H1 (cell line): ENCODE data around the gene BAZ2B. TPM values are rescaled to one million over a fixed set of nuclear protein-coding genes. Genes with fewer than 3 reads are reported as not detected.
A peak's percentile ranks its signal among the peaks of the same experiment; 100 is the strongest.

Experiments used
- ATF3 ChIP-seq: IDR thresholded peaks from 2 replicates; pipeline ENCODE4 v1.6.1; 2011; ENCODE audit warnings: low read depth, mild to moderate bottlenecking, low read length; ENCODE audit not compliant: insufficient read depth
- CEBPB ChIP-seq: IDR thresholded peaks from 2 replicates; pipeline ENCODE4 v1.6.1; 2012; ENCODE audit warnings: low read depth, low read length
- CHD1 ChIP-seq: IDR thresholded peaks from 2 replicates; pipeline ENCODE4 v1.6.1; 2012; ENCODE audit warnings: low read depth, low read length, improper control_type of control experiment
- CREB1 ChIP-seq: IDR thresholded peaks from 2 replicates; pipeline ENCODE4 v1.6.1; 2012; ENCODE audit warnings: inconsistent platforms
- CTBP2 ChIP-seq: IDR thresholded peaks from 2 replicates; pipeline ENCODE4 v1.7.0; 2011; ENCODE audit warnings: borderline replicate concordance, mild to moderate bottlenecking, moderate library complexity, mixed read lengths, low read length; ENCODE audit not compliant: insufficient read depth, insufficient read length
- E2F6 ChIP-seq: IDR thresholded peaks from 2 replicates; pipeline ENCODE4 v1.6.1; 2012; ENCODE audit warnings: inconsistent platforms
- EZH2 ChIP-seq: fragments of 200-600 bp; sonication (generic); IDR thresholded peaks from 2 replicates; pipeline ENCODE4 v1.7.1; 2012; ENCODE audit warnings: low read depth, mild to moderate bottlenecking, moderate library complexity, low read length, inconsistent platforms; ENCODE audit not compliant: severe bottlenecking
- FOSL1 ChIP-seq: IDR thresholded peaks from 2 replicates; pipeline ENCODE4 v1.6.1; 2011; ENCODE audit warnings: mild to moderate bottlenecking, low read depth, low read length, moderate library complexity; ENCODE audit not compliant: insufficient read depth
- HDAC6 ChIP-seq: IDR thresholded peaks from one replicate; pipeline ENCODE4 v1.7.1; 2012; ENCODE audit warnings: low read depth, mild to moderate bottlenecking, inconsistent platforms, low read length, moderate library complexity
- JUN ChIP-seq: IDR thresholded peaks from 2 replicates; pipeline ENCODE4 v1.6.1; 2011; ENCODE audit warnings: low read depth, mild to moderate bottlenecking, improper control_type of control experiment, low read length
- MAFK ChIP-seq: IDR thresholded peaks from 2 replicates; pipeline ENCODE4 v1.6.1; 2012; ENCODE audit warnings: low read depth, mild to moderate bottlenecking, improper control_type of control experiment, low read length
- NANOG ChIP-seq: IDR thresholded peaks from 2 replicates; pipeline ENCODE4 v1.6.1; 2011; ENCODE audit warnings: low read length, low read depth, mild to moderate bottlenecking, inconsistent platforms; ENCODE audit not compliant: insufficient read depth, poor library complexity, severe bottlenecking
- PHF8 ChIP-seq: fragments of 200-600 bp; sonication (generic); conservative IDR thresholded peaks from 2 replicates; pipeline ENCODE4 v1.7.1; 2012; ENCODE audit warnings: low read depth, mild to moderate bottlenecking, inconsistent platforms, low read length, moderate library complexity
- POLR2AphosphoS5 ChIP-seq: IDR thresholded peaks from 2 replicates; pipeline ENCODE4 v1.6.1; 2011; ENCODE audit warnings: low read depth, low read length
- RNF2 ChIP-seq: fragments of 200-900, 300-1000 bp; sonication (generic); IDR thresholded peaks from 2 replicates; pipeline ENCODE4 v1.7.1; 2016; ENCODE audit warnings: borderline replicate concordance, low read depth, mild to moderate bottlenecking, antibody characterized with exemption, low read length; ENCODE audit not compliant: poor library complexity, severe bottlenecking; ENCODE audit errors: missing control alignments
- SP1 ChIP-seq: IDR thresholded peaks from 2 replicates; pipeline ENCODE4 v1.6.1; 2011; ENCODE audit warnings: low read depth, low read length
- SP4 ChIP-seq: IDR thresholded peaks from 2 replicates; pipeline ENCODE4 v1.6.1; 2012; ENCODE audit warnings: low read length, inconsistent platforms
- SUZ12 ChIP-seq: fragments of 200-600 bp; sonication (generic); IDR thresholded peaks from 2 replicates; pipeline ENCODE4 v1.6.1; 2012; ENCODE audit warnings: mild to moderate bottlenecking, inconsistent platforms, low read length, moderate library complexity, mixed read lengths
- TAF1 ChIP-seq: IDR thresholded peaks from 2 replicates; pipeline ENCODE4 v1.6.1; 2011; ENCODE audit warnings: mild to moderate bottlenecking, low read depth, low read length
- TAF7 ChIP-seq: optimal IDR thresholded peaks from 2 replicates; pipeline ENCODE3; 2011; ENCODE audit warnings: low read depth, mild to moderate bottlenecking, inconsistent platforms, low read length, moderate library complexity, borderline replicate concordance
- TBP ChIP-seq: IDR thresholded peaks from 2 replicates; pipeline ENCODE4 v1.6.1; 2011; ENCODE audit warnings: low read depth, low read length, improper control_type of control experiment
- TCF12 ChIP-seq: IDR thresholded peaks from 2 replicates; pipeline ENCODE4 v1.6.1; 2011; ENCODE audit warnings: low read depth, mild to moderate bottlenecking, low read length
- polyA plus RNA-seq, 7 experiments: library from polyadenylated mRNA; depleted of rRNA in 3 of 7; stranded (reverse) in 5 of 7; unstranded in 2 of 7; fragments of >200 nt in 5 of 7; fragments of 200-250 nt in 2 of 7; gene quantifications; 1 replicate in 5 of 7; 2 replicates in 1 of 7; 4 replicates in 1 of 7; pipeline versions ENCODE4 v1.2.1 to v1.2.3, GENCODE V29; 2011 to 2013; ENCODE audit warnings: missing spikeins in 2 of 7, mixed read lengths in 2 of 7
- total RNA-seq: library from RNA; stranded (reverse); fragmentation: NEBNext Ultra II Directional; extraction: Animal tissue kit (Norgen Biotek cat#: 25700); gene quantifications from 2 replicates; pipeline ENCODE4 v1.2.1, GENCODE V29; 2021

Gene BAZ2B
- total and polyA plus RNA-seq, 2 of the 8 experiments (the other 6 are each of a cell fraction or from before 2014, with no cell fraction given), result 15.2 to 46.3 TPM

GRCh38 chr2:159615367-159616285 lies 722 bp downstream of the BAZ2B start (continued):
- TF ChIP-seq POLR2AphosphoS5 (peak; percentile 58), JUN (no peak), FOSL1 (no peak), PHF8 (peak; percentile 58), E2F6 (no peak), HDAC6 (no peak), RNF2 (no peak), ATF3 (no peak), NANOG (no peak), TCF12 (no peak), TAF1 (peak; percentile 72), CREB1 (peak; percentile 39), SP4 (no peak), EZH2 (no peak), CTBP2 (peak; percentile 57), SP1 (peak; percentile 52; the same call in 1 of the 2 replicates), CEBPB (no peak), SUZ12 (peak; percentile 31; the same call in 1 of the 2 replicates), MAFK (no peak), TBP (peak; percentile 51; the same call in 1 of the 2 replicates), CHD1 (peak; percentile 55; the same call in 1 of the 2 replicates), TAF7 (peak; percentile 78)
